Astrocyte (in vitro differentiated cells and primary cell): ENCODE results near the gene BCAR1. TPM values are rescaled to one million over a fixed set of nuclear protein-coding genes. Genes with fewer than 3 reads are reported as not detected.

Experiments
- DNase-seq: peaks from one replicate; pipeline ENCODE4 v3.0.0-alpha.2; 2010; ENCODE audit warnings: low read depth
- FAIRE-seq: peaks from 2 replicates; lab custom pipeline; 2011; peaks lifted over from hg19 to GRCh38; lab: Jason Lieb, UNC
- H2AFZ ChIP-seq: 2 replicates; pipeline ENCODE4 v1.6.0; 2012; ENCODE audit warnings: low read depth, low read length, inconsistent platforms
- H3K27ac ChIP-seq: 2 replicates; pipeline ENCODE4 v1.5.1; 2011; ENCODE audit warnings: low read depth, low read length, inconsistent platforms
- H3K27me3 ChIP-seq: 2 replicates; pipeline ENCODE4 v1.6.0; 2011; ENCODE audit warnings: low read length, inconsistent platforms; ENCODE audit not compliant: insufficient read depth
- H3K36me3 ChIP-seq: 2 replicates; pipeline ENCODE4 v1.5.1; 2011; ENCODE audit warnings: low read length, inconsistent platforms; ENCODE audit not compliant: insufficient read depth
- H3K4me1 ChIP-seq: 2 replicates; pipeline ENCODE4 v1.5.1; 2011; ENCODE audit warnings: low read length, inconsistent platforms; ENCODE audit not compliant: insufficient read depth
- H3K4me2 ChIP-seq: 2 replicates; pipeline ENCODE4 v1.6.0; 2012; ENCODE audit warnings: low read length, inconsistent platforms
- H3K4me3 ChIP-seq: 2 replicates; pipeline ENCODE4 v1.5.1; 2011; ENCODE audit warnings: low read depth, mild to moderate bottlenecking, low read length, inconsistent platforms; ENCODE audit not compliant: insufficient read depth
- H3K79me2 ChIP-seq: 2 replicates; pipeline ENCODE4 v1.6.0; 2012; ENCODE audit warnings: mild to moderate bottlenecking, low read length, inconsistent platforms; ENCODE audit not compliant: insufficient read depth
- H3K9ac ChIP-seq: 2 replicates; pipeline ENCODE4 v1.6.0; 2012; ENCODE audit warnings: mild to moderate bottlenecking, low read length, inconsistent platforms
- H3K9me3 ChIP-seq: 2 replicates; pipeline ENCODE4 v1.5.1; 2012; ENCODE audit warnings: low read depth, mild to moderate bottlenecking, low read length, inconsistent platforms; ENCODE audit not compliant: insufficient read depth
- H4K20me1 ChIP-seq: 2 replicates; pipeline ENCODE4 v1.6.0; 2012; ENCODE audit warnings: low read length, inconsistent platforms; ENCODE audit not compliant: insufficient read depth
- H3K27ac Mint-ChIP-seq: one replicate; pipeline ENCODE4 v1.8.0; 2021; ENCODE audit warnings: mild to moderate bottlenecking, mixed read lengths; ENCODE audit not compliant: unreplicated experiment
- H3K27me3 Mint-ChIP-seq: one replicate; pipeline ENCODE4 v1.8.0; 2021; ENCODE audit warnings: low read depth, mixed read lengths; ENCODE audit not compliant: unreplicated experiment
- H3K36me3 Mint-ChIP-seq: one replicate; pipeline ENCODE4 v1.8.0; 2021; ENCODE audit warnings: low read depth, mixed read lengths; ENCODE audit not compliant: unreplicated experiment
- H3K4me1 Mint-ChIP-seq: one replicate; pipeline ENCODE4 v1.8.0; 2021; ENCODE audit warnings: low read depth, mixed read lengths; ENCODE audit not compliant: unreplicated experiment
- H3K4me3 Mint-ChIP-seq: one replicate; pipeline ENCODE4 v1.8.0; 2021; ENCODE audit warnings: mild to moderate bottlenecking, moderate library complexity, mixed read lengths; ENCODE audit not compliant: unreplicated experiment
- H3K9me3 Mint-ChIP-seq: one replicate; pipeline ENCODE4 v1.8.0; 2021; ENCODE audit warnings: mild to moderate bottlenecking, mixed read lengths; ENCODE audit not compliant: unreplicated experiment
- EZH2 ChIP-seq: IDR thresholded peaks from 2 replicates; pipeline ENCODE4 v1.6.1; 2012; ENCODE audit warnings: mild to moderate bottlenecking, low read length, inconsistent platforms; ENCODE audit not compliant: insufficient read depth
- total RNA-seq: library from RNA; stranded (reverse); gene quantifications from 2 replicates; pipeline ENCODE4 v1.2.1, GENCODE V29; 2021
- TF ChIP-seq, protein P1 (sequence below): IDR thresholded peaks from 2 replicates; pipeline ENCODE4 v1.5.1; 2011; ENCODE audit warnings: low read depth, mild to moderate bottlenecking, inconsistent platforms, low read length, moderate library complexity; ENCODE audit not compliant: insufficient read depth

The BCAR1 gene
- total RNA-seq, 1 donor from 2014 or later: 296 TPM

DNA sequence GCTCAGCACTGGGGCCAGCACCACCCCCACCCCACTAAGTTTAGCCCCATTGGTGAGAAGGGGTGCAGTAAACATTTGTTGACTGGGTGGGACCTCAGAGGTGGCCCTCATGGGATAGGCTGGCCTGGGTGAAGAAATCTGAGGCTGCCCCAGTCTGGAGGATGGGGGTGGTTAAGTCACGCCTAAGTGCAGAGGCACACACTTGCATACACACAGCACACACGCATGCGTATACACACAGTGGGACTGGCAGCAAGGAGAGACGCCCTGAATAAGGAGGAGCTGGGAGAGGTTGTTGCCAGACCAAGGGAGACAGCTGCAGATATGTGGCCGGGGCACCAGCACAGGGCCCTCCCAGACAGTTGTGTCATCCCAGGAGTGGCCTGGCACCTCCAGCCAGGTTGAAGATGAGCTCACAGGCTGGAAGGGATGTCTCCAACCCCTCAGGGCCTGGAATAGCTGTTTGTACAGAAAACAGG is 3.0 kb upstream of the BCAR1 start:
- H3K9me3 Mint-ChIP-seq: no peaks in the 10 kb centered on the region
- Histone ChIP-seq H3K9me3 (no peaks in the 10 kb centered on the region), H3K4me1 (peaks cover 69% of the 10 kb centered on the region), H3K27ac (peak overlapping the region; percentile 41), H4K20me1 (peaks cover 87% of the 10 kb centered on the region), H3K36me3 (no peaks in the 10 kb centered on the region), H3K9ac (peak overlapping the region; percentile 49), H2AFZ (no peak overlapping the region), H3K79me2 (peaks cover 96% of the 10 kb centered on the region), H3K4me2 (peak overlapping the region; percentile 80), H3K27me3 (no peaks in the 10 kb centered on the region), H3K4me3 (no peak overlapping the region)
- H3K36me3 Mint-ChIP-seq: peaks cover 3% of the 10 kb centered on the region
- peaks cover 54% of the 10 kb centered on the region for H3K4me1 Mint-ChIP-seq
- DNase-seq (no peak), FAIRE-seq (no peak)
- H3K27ac Mint-ChIP-seq: peak overlapping the region; percentile 58
- peak overlapping the region; percentile 67 for H3K4me3 Mint-ChIP-seq
- TF ChIP-seq EZH2: no peak
- TF ChIP-seq, protein P1, sequence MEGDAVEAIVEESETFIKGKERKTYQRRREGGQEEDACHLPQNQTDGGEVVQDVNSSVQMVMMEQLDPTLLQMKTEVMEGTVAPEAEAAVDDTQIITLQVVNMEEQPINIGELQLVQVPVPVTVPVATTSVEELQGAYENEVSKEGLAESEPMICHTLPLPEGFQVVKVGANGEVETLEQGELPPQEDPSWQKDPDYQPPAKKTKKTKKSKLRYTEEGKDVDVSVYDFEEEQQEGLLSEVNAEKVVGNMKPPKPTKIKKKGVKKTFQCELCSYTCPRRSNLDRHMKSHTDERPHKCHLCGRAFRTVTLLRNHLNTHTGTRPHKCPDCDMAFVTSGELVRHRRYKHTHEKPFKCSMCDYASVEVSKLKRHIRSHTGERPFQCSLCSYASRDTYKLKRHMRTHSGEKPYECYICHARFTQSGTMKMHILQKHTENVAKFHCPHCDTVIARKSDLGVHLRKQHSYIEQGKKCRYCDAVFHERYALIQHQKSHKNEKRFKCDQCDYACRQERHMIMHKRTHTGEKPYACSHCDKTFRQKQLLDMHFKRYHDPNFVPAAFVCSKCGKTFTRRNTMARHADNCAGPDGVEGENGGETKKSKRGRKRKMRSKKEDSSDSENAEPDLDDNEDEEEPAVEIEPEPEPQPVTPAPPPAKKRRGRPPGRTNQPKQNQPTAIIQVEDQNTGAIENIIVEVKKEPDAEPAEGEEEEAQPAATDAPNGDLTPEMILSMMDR: no peak
- no peaks in the 10 kb centered on the region for H3K27me3 Mint-ChIP-seq

DNA sequence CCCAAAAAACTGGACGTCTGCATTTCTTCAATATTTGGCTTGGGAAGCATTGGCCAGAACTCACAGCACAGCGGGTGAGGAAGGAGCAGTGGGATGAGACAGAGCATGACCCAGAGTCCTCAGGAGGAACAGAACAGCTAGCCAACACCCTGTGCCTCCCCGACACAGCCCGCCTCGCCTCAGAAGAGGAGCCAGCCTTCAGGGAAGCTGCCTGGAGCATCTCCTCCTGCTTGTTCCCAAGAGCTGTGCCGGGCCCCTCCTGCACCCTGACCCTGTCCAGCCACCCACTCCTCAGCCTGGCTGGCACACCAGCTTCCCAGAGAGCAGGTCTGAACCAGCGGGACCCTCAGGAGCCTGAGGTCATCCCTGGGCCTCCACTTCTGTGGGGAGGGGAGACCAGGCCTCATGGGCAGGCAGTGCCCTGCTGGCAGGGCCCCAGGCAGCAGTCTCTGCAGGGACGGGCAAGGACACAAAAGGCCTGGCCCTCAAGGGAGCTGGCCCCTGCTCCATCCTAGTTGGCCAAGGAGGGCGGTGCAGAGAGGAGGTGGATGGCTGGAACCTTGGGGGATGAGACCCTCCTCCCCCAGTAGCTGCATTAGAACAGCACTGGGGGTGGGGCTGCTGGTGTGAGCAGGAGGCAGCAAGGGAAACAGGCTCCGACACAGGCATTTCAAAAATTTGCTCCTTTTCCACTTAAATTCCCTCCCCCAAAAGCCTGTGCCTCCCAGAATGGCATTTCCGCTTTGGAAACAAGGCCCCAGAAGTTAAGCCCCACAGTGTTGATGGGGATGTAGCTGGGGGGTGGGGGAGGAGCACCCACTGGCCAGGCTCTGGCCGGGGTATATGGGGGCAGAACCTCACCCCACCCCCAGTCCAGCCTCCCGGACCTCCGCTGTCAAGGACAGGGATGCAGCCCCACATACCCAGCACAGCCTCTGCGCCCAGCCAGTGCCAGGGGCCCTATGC is 1.8 kb upstream of the BCAR1 start:
- Histone ChIP-seq H3K79me2 (peaks cover 96% of the 10 kb centered on the region), H3K27me3 (no peaks in the 10 kb centered on the region), H3K4me3 (peak overlapping the region; percentile 29), H3K27ac (peak overlapping the region; percentile 82), H3K4me1 (peaks cover 77% of the 10 kb centered on the region), H2AFZ (no peak overlapping the region), H3K4me2 (peak overlapping the region; percentile 80), H4K20me1 (peaks cover 87% of the 10 kb centered on the region), H3K9me3 (no peaks in the 10 kb centered on the region), H3K36me3 (no peaks in the 10 kb centered on the region), H3K9ac (peak overlapping the region; percentile 73)
- peak; percentile 17 for FAIRE-seq
- TF ChIP-seq, protein P1: no peak
- H3K9me3 Mint-ChIP-seq: no peaks in the 10 kb centered on the region
- peaks cover 57% of the 10 kb centered on the region for H3K4me1 Mint-ChIP-seq
- H3K27me3 Mint-ChIP-seq: no peaks in the 10 kb centered on the region
- DNase-seq: peak; percentile 78
- H3K36me3 Mint-ChIP-seq: peaks cover 3% of the 10 kb centered on the region
- peak overlapping the region; percentile 93 for H3K27ac Mint-ChIP-seq
- H3K4me3 Mint-ChIP-seq: peak overlapping the region; percentile 70
